HG02938 (cell line): ENCODE results near the gene LGALSL.

Experiments
- ATAC-seq: cut with Tn5 transposase; IDR thresholded peaks from one replicate; pipeline ENCODE4 v1.9.1; 2021; ENCODE audit warnings: mild to moderate bottlenecking, moderate library complexity; ENCODE audit not compliant: unreplicated experiment

Gene LGALSL

GRCh38 chr2:64470071-64470470, 16.1 kb downstream of the LGALSL start:
- no peak for ATAC-seq

DNA sequence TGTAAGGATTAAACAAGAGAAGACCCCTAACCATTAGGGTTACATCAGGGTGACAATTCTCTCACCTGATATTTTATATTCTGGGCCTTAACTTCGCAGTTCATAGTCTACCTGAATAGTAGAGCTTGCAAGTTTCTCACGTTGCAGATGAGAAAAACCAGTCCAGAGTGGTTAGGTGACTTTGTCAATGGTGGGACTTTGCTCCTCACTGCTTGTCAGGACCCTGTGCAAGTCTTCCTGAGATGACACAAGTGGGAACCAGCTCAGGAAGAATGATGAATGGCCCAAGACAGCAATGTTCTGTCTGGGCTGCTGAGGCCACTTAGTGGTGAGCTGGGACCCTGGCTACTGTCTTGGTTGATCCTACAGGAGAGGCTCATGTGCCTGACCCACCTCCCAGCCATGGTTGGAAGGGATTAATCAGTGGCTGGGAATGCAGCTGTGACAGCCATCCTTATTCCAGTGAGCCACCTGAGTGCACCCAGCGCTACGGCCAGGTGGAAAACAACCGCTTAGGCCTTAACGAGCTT, 16.9 kb downstream of the LGALSL start:
- no peak for ATAC-seq

DNA sequence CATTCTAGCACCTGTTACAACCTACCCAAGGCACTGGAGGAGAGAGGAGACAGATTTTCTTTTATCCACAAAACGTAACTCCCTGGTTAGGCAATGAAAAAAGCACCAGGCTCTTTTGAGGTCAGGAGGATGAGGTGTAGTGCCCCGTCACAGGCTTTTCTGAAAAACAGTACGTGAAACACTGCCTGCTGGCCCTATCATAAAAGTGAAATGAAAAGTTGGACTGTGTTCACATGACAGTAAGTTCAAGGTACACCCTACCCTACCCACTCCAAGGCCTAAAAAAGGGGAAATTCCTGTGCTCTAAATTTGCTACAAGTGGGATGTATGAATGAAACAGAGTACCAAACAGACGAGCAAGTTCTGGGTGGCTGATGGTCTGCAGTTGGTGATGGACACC, 17.6 kb downstream of the LGALSL start:
- no peak for ATAC-seq

- no peak for ATAC-seq
These were observed 18.9 kb downstream of the LGALSL start for GRCh38 chr2:64472881-64473280.

DNA sequence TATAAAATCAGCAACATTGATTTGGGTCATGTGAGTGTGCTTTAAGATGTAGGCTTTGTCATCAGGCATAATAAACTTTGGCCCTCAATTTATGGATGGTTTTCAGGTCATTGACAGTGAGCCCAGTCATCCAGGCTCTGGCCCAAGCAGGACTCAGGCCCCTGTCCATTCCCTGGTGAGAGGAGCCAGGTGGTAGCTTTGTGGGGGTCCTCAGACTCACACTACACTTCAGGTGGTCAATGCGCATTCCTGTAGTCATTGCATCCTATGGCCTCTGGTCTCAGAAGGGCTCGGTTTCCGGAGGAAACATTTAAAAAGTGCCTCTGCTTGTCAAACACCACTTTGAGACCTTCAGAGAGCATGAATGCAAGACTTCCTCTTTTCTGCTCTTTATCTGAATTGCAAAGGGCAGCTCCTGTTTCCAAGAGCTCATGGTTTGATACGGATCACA, 20.2 kb downstream of the LGALSL start:
- ATAC-seq: no peak

GRCh38 chr2:64474636-64475035, 20.7 kb downstream of the LGALSL start:
- no peak for ATAC-seq

- ATAC-seq: no peak
These were observed 23.1 kb downstream of the LGALSL start for GRCh38 chr2:64477037-64477436.

GRCh38 chr2:64477979-64478378, 24.0 kb downstream of the LGALSL start:
- no peak for ATAC-seq

DNA sequence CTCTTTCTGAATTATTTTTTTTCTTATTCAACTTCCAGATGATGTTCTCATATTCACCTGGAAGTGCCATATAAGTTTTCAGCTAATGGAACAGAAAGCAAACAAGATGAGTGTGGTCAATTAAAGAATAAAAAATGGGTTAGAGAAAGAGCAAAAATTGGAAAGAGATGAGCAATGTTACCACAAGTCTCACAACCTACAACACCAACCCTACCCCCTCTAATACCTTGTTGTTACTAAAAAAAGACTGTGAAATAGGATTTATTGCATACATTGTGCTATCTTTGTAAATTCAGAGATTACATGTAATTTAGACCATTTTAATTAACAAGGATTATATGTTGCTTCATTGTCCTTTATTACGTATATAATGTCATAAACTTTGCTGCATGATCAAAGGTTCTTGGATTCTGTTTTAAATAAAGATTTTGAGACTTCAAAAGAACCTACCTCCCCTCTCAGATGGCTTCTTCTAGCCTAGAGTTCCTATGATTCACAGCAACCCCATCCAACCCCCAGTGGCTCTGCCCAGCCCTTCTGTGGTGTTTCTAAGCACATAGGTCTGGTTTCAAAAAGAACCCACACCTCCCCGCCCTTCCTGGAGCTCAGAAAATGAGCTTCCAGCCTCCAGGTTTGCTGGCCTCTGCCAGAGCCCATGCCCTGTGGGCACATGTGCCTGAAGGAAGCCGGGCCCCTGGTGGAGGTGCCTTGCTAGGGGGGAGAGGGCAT, 24.7 kb downstream of the LGALSL start:
- ATAC-seq: no peak

GRCh38 chr2:64479259-64480117, 25.5 kb downstream of the LGALSL start:
- no peak for ATAC-seq

DNA sequence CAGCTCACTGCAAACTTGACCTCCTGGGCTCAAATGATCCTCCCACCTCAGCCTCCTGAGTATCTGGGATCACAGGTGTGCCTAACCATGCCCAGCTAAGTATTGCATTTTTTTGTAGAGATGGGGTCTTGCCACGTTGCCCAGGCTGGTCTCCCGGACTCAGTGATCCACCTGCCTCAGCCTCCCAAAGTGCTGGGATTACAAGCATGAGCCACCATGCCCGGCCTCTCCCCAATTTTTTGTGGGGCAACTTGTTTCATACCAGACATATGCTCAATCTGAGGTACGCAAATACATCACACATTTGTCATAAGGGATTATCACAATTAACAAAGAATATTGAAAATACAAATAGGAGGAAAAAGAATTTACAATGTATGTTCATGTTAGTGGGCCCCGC, 27.7 kb downstream of the LGALSL start:
- ATAC-seq: no peak

DNA sequence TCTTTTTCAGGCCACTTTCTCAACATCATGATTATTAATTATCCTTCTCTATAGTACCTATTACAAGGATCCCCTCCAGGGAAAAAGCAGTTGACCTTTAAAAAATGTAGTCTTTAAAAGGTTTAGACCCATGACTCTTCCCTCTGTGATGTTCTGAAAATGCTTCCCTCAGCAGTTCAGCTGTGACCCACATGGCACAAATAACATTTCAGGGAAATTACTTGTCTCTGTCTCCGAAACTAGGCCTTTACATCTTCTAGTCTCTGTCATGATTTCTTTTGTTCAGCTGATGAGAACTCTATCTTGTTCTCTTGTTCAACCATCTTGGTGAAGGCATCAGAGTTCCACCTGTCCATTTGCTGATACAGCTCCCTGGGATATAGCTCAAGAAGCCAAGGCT, 28.3 kb downstream of the LGALSL start:
- ATAC-seq: no peak

DNA sequence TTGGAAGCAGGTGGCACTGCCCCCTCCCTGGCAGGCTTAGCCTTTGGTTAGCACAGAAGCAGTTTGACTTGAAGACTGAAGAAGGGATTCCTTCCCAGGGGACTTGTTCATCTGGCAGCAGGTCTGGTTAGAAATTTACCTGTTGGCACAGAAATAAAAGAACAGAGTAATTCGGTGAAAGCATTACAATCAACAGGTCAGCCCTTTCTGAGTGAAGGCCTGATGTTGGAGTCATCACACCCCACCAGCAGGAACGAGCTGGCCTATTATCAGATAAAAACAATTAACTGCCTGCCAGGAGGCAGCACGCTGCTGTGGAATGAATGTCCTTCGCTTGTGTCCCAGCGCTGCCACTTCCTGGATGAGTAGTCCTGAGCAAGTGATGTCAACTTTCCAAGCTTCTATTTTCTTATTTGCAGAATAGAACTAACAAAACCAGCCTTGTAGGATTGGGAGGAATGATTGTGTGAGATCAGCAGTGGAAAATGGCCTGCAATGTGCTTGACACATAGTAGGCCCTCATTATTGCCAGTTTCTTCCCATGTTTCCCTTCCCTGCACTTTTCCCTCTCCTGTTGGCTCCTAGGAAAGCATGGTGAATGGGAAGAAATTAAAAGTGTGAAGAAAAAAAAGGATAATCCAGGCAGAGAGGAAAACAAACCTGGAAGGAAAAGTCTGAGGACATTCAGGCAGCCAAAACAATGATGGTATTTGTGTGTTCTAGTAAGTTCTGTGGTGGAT, 29.0 kb downstream of the LGALSL start:
- ATAC-seq: no peak

DNA sequence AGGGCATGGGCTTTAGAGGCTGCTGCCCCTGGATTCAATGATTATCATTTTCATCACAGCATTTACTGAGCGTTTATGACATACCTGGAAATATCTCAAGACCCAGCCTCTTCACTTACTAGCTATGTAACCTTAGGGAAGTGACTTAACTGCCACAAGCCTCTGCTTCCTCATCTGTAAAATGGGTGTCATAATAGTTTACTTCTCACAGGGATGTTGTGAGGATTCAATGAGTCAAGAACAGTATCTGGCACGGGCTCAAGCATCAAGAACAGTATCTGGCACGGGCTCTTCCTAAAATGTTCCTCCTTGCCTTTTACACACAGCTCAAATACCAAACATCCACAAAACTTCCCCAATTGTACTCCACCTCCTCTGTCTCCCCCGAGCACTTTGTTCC, 31.4 kb downstream of the LGALSL start:
- ATAC-seq: no peak

- ATAC-seq: no peak
These were observed 32.0 kb downstream of the LGALSL start for GRCh38 chr2:64485961-64486360.

DNA sequence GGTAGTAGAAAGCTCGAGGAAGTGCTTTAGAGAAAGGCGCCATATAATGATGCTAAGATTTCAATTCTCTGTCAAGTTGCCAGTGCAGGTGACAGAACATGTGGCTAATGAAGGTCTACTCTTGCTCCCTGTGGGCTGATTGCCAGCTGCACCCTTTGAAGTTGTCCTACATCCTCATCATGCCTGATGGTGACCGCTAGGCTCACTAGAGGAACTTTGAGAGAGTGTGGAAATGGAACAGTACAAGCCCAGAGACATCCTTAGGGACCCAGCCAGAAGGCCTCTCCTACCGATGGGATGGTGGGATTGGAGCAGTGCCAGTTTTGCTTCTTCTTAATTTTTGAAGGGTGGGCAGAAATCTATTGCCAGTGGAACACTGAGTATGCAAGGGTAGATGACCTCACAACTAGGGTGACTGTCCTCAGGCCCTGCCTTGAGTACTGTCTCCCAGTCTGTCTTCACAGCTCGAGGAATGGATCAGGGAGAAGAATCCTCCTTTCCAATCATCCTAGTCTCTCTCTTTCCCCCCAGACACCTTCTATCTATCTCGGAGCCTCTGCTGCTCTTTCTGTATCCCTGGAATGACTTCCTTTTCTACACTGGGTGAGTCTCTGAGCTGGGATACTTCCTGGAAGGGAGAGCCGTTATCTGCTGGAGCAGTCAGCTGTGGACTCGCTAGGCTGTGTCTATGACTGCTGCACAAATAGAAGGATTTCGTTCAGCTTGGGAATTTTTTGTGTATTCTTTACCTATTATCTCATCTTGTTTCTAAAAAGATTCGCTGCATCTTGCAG, 33.5 kb downstream of the LGALSL start:
- no peak for ATAC-seq

DNA sequence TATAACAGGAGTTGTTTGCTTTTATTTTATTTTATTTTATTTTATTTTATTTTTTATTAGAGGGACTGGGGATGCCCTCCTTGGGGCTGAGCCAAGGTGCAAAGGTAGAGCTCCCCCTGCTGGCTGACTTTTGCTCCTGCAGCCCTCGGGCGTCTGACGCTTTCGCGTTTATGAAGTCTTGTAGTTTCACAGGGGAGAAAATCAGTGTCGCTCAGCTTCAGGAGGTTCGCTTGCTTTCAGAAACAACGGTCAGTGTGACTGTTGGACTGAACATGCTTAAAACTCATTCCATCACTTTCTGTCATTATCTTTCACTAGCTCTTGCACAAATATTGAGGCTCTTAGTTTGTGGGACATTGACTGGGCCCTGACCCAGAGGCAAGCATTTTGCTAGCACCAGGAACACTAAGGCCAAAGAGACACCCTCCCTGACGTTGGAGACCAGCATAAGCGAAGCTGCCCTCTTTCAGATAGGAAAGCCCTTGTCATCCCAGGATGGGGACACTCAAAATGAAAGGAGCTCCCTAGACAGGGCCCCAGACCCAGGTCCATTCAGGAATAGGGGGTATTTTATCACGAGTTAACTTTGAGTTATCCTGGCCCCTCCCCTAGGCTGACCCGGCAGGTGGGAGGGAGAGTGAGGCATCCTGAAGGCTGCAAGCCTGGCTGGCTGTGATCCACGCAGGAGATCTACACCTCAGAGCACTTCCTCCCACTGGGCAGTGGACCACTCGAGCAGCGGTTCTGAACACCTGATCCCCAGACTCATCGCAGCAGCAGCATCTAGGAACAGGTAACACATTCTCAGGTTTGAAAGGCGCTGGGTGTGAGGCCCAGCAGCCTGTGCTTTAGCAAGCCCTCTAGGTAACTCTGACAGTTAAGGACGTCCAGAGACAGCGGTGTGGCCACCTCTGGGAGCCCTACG, 34.4 kb downstream of the LGALSL start:
- peak; percentile 56 for ATAC-seq

- no peak for ATAC-seq
These were observed 35.3 kb downstream of the LGALSL start for GRCh38 chr2:64489081-64489751.

- no peak for ATAC-seq
These were observed 37.5 kb downstream of the LGALSL start for GRCh38 chr2:64491426-64491825.
